ENCODE measurements around the gene RSKR.

GRCh38 chr17:28644787-28645575 is 31.0 kb upstream of the RSKR start, which contains the start of gene BLTP2:
- no peak for TF ChIP-seq CTCF (conservative IDR thresholded peaks at IDR 0.05)
- peak; percentile 65 for TF ChIP-seq ZFX (IDR thresholded peaks at IDR 0.05)

All from C4-2B (cell line).